ENCODE measurements around the gene YBX2.
"Not testable (repeated sequence)": the region's sequence is repeated elsewhere in the genome, so short reads cannot be mapped to it uniquely, and the experiment has no call there.

GRCh38 chr17:7243838-7244237 lies 50.6 kb downstream of the YBX2 start:
- TF ChIP-seq CTCF (IDR thresholded peaks at IDR 0.05; ENCODE audit: extremely low read depth in 1 of 2, insufficient read depth in 1 of 2, low read depth in 1 of 2, low read length in 2 of 2); POLR2A (IDR thresholded peaks at IDR 0.05; ENCODE audit: low read depth, low read length); POLR2AphosphoS5 (IDR thresholded peaks at IDR 0.05; ENCODE audit: insufficient read depth, low read depth, low read length); EZH2 (IDR thresholded peaks at IDR 0.05; ENCODE audit: borderline replicate concordance, low read depth, low read length, severe bottlenecking); JUN (IDR thresholded peaks at IDR 0.05; ENCODE audit: borderline replicate concordance, insufficient read depth, insufficient read length, low read depth); GATA2 (IDR thresholded peaks at IDR 0.05; ENCODE audit: insufficient read depth, insufficient read length, low read depth, low read length); FOS (IDR thresholded peaks at IDR 0.05; ENCODE audit: borderline replicate concordance, insufficient read depth, low read length): not testable (repeated sequence)
- TF ChIP-seq, protein P1, sequence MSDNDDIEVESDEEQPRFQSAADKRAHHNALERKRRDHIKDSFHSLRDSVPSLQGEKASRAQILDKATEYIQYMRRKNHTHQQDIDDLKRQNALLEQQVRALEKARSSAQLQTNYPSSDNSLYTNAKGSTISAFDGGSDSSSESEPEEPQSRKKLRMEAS (IDR thresholded peaks at IDR 0.05; ENCODE audit: insufficient read depth, insufficient read length): not testable (repeated sequence)

Measured in endothelial cell of umbilical vein (primary cell).